T follicular helper cell (primary cell): Measurements from ENCODE around the gene JOSD2.
"Not testable (repeated sequence)": the region's sequence is repeated elsewhere in the genome, so short reads cannot be mapped to it uniquely, and the experiment has no call there.

Experiments used
- DNase-seq: peaks from one replicate; pipeline ENCODE4 v3.0.0-alpha.2; 2020; ENCODE audit warnings: low read depth

The JOSD2 gene

DNA sequence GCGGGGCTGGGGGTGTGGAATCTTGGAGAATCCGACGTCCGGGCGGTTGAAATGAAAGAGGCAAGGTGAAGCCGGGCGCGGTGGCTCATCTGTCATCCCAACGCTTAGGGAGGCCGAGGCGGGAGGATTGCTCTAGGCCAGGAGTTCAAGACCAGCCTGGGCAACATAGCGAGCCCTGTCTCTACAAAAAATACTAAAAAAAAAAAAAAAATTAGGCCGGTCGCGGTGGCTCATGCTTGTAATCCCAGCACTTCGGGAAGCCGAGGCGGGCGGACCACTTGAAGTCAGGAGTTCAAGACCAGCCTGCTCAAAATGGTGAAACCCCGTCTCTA, 34.1 kb downstream of the JOSD2 start:
- DNase-seq, result no peak

GRCh38 chr19:50476224-50476906, 34.6 kb downstream of the JOSD2 start, which contains the start of the genes EMC10 and GARIN5A:
Gene EMC10 (plus strand): TSS chr19:50476507. CDS start chr19:50476545, 38 bp downstream.
Gene GARIN5A (minus strand): TSS chr19:50476848. CDS start chr19:50476388, 460 bp downstream.
- DNase-seq, result peak; percentile 92

DNA sequence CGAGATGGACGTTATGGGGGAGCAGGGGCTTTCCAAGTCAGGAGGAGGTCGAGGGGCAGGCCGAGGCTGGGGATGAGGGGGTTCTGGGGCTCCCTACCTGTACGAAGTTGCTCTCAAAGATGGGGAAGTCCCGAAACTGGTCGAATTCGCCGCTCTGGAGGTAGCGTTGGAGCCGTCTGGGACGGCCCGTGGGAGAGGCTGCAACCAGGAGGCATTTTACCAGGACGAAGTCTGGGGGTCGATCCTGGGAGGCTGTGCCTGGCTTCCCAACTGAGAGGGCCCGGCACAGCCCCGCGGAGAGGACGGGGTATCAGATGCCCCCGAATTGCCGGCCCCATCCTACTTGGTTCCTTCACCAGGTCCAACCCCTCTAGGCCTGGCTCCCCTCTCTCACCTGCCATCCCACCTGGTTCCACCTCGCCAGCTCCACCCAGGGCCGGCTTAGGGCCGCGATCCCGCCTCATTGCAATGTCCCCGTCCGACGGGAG, 35.2 kb downstream of the JOSD2 start:
- peak; percentile 3 for DNase-seq

- no peak for DNase-seq
Measured at GRCh38 chr19:50475101-50475568, 35.9 kb downstream of the JOSD2 start.

- not testable (repeated sequence) for DNase-seq
Measured at GRCh38 chr19:50473336-50473735, 37.7 kb downstream of the JOSD2 start.

DNA sequence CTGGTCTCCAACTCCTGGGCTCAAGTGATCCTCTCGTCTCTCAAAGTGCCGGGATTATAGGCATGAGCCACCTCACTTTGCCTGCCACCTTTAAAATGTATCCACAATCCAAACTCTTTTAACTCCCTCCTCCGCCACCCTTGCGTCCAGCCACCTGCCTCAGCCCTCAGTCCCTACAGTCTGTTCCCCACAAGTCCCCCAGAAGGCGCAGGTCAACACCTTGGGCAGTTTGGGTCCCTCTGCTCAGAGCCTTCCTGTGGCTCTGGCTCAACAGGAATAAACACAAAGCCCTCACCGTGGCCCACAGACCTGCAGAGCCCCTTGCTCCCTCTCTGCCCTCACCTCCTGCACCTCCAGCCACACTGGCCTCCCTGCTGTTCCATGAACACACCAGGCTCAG, 42.2 kb downstream of the JOSD2 start:
- DNase-seq, result no peak

DNA sequence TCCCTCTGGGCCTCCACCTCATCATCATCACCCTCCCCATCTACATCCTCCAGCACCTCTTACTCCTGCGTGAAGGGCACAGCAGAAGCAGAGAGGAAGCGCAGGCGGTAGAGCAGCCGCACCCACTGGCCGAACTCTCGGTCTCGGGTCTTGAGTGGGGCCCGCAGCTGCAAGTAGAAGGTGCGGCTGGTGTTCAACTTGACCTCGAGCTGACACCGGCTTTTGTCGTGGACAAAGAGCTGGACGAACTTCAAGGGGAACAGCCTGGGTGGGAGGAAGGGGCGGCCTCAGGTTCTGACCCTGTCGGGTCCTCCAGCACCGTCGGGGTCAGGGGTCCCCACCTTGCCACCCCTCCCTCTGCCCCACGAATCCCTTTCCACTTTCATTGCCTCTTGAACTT, 43.4 kb downstream of the JOSD2 start:
- no peak for DNase-seq

- DNase-seq, result no peak
Measured at GRCh38 chr19:50466706-50467039, 44.3 kb downstream of the JOSD2 start.

- no peak for DNase-seq
Measured at GRCh38 chr19:50465986-50466705, 44.8 kb downstream of the JOSD2 start.

- DNase-seq, result no peak
Measured at GRCh38 chr19:50465000-50465399, 46.0 kb downstream of the JOSD2 start.

DNA sequence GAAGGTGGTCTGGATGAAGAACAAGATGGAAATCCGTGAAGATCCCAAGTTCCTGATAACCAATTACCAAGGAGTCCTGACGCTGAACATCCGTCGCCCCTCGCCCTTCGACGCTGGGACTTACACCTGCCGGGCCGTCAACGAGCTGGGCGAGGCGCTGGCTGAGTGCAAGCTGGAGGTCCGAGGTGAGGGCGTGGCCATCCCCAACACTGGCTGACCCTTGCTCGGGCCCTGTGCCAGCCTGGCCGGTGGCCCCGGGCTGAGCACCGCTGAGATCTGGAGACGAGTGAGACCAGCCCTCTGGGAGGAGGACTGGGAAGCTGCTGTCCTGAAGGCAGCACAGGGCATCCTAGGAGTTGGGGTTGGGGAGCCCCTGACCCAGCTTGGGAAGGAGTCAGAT, 46.6 kb downstream of the JOSD2 start:
- no peak for DNase-seq

DNA sequence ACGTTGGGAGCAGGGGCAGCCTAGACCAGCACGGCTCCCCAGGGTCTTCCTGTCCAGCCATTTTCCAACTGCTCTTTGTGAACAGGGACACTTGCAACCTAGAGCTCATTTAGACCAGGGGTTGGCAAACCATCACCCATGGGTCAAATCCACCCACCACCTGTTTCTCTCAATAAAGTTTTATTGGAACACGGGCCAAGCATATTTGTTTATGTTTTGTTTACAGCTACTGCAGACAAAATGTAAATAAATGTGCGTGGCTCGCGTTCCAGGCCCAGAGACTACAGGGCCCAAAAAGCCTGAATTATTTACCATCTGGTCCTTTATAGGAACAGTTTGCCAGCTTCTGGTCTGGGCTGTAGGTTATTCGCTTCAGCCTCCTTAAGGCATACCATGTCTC, 48.0 kb downstream of the JOSD2 start:
- no peak for DNase-seq

- DNase-seq, result peak; percentile 28
Measured at GRCh38 chr19:50461066-50461875, 49.7 kb downstream of the JOSD2 start.

GRCh38 chr19:50460161-50460765, 50.7 kb downstream of the JOSD2 start:
- DNase-seq, result no peak

- no peak for DNase-seq
Measured at GRCh38 chr19:50459638-50460037, 51.4 kb downstream of the JOSD2 start.

DNA sequence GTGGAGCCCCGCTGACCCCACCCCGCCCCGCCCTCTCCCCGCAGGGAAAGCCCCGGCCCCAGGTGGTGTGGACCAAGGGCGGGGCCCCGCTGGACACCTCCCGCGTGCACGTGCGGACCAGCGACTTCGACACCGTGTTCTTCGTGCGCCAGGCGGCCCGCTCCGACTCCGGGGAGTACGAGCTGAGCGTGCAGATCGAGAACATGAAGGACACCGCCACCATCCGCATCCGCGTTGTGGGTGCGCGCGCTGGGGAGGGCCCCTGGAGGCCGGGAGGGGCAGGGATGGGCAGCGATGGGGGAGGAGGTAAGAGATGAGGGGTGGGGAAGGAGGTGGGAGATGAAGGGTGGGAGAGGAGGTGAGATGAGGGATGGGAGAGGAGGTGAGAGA, 51.9 kb downstream of the JOSD2 start:
- no peak for DNase-seq

GRCh38 chr19:50458396-50459066, 52.5 kb downstream of the JOSD2 start:
- DNase-seq, result no peak

- no peak for DNase-seq
Measured at GRCh38 chr19:50457300-50457699, 53.7 kb downstream of the JOSD2 start.
